Pulmonary artery endothelial cell (primary cell): ENCODE measurements around the gene PPP2R5A. TPM values are rescaled to one million over a fixed set of nuclear protein-coding genes. Genes with fewer than 3 reads are reported as not detected.

Experiments used
- DNase-seq: peaks from one replicate; pipeline ENCODE4 v3.0.0-alpha.2; 2011; ENCODE audit warnings: low read depth, low spot score
- total RNA-seq: library from RNA; depleted of rRNA; stranded (reverse); fragments of >200 nt; gene quantifications from 2 replicates; pipeline ENCODE4 v1.2.3, GENCODE V29; 2014

PPP2R5A gene
- total RNA-seq, 1 donor from 2014 or later: 25.1 TPM

- no peak for DNase-seq
Measured at GRCh38 chr1:212410231-212410820, 125.1 kb downstream of the PPP2R5A start.

Other genes with a start within 250 kb of the PPP2R5A start
- gene INTS7, start 249.9 kb upstream of the PPP2R5A start, total RNA-seq: 16.0 and 18.5 TPM in 2 replicates
- 11.1 and 24.5 TPM in 2 replicates for gene DTL, start 249.7 kb upstream of the PPP2R5A start, total RNA-seq
- gene PACC1, start 129.5 kb downstream of the PPP2R5A start, total RNA-seq: 18.3 and 24.7 TPM in 2 replicates
- 19.9 and 23.3 TPM in 2 replicates for gene NENF, start 147.5 kb downstream of the PPP2R5A start, total RNA-seq